ENCODE measurements around the gene ARID3C.

Gene ARID3C

DNA sequence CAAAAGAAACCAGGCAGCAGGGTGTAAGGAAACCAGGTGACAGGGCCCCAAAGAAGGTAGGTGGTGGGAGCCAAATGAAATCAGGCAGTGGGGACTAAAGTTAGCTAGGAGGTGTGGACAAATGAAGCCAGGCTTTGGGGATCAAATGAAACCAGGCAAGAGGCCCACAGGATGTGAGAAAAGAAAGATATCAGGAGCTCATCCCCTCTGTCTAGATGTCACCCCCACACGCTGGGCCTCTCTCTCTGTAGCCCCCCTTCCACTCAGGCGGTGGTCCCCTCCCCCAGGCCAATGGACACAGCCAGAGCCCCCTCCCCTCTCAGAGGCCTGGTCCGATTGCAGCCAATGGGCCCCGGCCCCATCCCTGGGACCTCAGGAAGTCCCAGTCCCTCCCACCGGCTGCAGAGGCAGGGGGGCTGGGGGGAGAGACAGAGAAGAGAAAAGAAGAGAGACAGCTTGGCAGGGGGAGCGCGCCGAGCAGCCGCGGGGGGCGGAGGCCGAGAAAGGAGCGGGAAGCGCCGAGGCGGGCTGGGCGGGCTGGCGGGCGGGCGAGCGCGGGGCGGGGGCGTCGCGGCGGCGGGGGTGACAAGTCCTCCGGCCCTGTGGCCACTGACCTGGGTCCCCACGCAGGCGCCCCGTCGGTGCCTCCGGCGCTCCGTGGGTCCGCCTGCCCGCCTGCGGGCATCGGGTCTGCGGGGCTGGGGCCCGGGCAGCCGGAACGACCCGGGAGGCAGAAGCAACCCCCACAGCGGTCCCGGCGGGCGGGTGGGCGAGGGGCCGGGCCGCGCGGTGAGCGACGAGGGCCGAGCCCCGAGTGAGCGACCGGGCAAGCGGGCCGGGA, 51.2 kb downstream of the ARID3C start:
- FAIRE-seq, result no peak
- DNase-seq (ENCODE audit: low spot score), result no peak

DNA sequence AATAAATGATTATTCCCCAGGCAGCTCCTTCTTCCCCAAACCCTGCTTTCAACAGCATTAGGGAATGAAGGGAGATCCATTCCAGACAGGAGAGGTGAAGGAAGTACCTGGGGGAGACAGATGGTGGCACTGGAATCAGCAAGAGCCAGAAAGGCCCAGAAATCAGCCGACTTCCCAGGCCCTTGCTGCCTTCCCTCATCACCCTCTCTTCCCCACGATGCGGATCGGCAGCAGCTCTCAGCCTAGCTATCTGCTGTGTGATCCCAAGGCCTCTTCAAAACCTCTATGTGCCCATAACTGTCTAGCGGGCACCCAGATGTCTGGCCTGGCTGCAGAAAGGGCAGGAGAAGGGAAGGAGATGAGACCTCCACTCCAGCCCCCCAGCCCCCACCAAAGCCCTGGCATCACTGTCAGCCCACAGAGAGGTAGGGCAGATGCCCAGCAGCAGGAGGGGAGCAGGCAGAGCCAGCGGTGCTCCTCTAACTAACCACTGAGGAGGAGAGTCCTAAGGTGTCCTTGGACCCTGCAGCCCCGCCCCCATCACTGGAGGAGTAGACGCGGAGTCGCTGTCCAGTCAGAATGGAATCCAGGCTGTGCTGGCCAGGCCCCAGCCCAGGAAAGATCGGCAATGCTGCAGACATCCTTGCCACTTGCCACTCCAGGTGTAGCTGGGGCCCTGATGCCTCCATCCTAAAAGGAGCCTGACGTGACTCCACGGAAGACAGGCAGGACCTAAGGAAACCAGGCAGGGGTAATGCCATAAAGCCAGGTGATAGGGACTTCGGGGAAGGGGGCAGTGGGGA, 52.1 kb downstream of the ARID3C start:
- DNase-seq (ENCODE audit: low spot score), result no peak
- no peak for FAIRE-seq

- DNase-seq (ENCODE audit: low spot score) (no peak), FAIRE-seq (no peak)
These were observed 52.8 kb downstream of the ARID3C start for GRCh38 chr9:34575862-34576596.

DNA sequence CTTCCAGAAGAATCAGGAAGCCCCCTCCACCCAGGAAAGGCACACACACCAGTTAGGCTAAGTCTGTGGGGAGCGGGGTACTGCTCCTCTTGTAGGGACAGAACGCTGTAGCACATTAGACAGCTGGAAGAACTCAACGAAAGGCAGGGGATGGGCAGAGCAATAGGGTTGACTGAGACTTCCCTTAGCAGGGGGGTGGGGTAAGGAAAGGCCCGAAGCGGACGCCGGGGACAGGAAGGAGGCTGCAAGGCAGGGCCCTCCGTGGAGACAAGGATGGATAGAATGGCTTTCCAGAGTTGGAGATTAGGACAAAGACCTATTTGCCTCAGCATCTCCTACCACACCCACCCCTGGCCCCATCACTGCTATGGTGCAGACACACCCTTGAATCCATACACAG, 53.6 kb downstream of the ARID3C start:
- DNase-seq (ENCODE audit: low spot score), result no peak
- FAIRE-seq, result no peak

DNA sequence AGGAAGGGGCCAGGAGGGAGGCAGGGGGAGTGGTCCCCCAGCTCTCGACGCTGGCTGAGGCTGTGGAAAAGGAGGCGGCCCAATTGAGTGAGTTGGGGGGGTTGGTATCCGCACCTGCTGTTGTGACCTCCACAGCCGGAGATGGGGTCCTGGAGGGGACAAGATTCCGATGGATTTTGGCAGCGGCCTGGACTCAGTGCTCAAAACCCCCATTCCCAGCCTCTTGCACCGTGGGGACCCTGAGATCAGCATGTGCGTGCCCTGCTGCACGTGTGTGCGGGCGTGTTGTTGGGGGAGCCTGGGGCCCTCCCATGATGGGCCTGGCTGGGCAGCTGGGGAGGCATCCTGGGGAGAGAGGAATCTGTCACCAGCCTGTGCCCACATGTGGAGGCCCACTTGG, 54.3 kb downstream of the ARID3C start:
- FAIRE-seq (no peak), DNase-seq (ENCODE audit: low spot score) (no peak)

DNA sequence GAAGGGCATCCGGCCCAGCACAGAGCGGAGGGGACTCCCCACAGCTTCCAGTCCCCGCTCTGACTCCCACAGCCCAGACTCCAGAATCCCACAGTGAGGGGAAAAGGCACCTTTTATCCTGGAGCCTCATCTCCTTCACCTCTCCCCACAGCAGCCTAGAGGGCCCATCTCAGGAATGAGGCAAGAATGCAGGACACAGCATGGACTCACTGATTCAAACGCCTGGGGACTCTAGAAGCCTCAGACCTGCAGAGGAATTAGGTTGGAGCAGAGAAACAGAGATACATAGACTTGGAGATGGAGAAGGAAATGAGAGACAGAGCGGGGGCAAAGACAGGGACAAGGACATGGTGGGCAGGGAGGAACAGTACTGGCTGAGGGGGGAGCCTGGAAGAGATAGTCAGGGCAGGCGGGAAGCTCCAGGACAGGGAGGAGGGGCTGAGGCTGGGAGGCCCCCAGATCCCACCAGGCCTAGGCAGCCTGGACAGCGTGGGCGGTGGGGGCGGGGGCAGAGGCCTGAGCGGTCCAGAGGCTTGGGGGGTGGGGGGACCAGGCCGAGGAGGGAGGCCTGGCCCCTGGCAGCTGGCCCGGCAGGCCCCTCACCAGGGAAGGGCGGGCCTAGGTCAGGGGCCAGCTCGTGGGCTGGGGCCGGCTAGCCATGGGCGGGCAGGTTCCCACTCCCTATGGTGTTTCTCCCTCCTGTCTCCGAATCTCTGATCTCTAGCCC, 55.1 kb downstream of the ARID3C start:
- DNase-seq (ENCODE audit: low spot score) (no peak), FAIRE-seq (no peak)

- FAIRE-seq (no peak), DNase-seq (ENCODE audit: low spot score) (no peak)
These were observed 56.2 kb downstream of the ARID3C start for GRCh38 chr9:34572628-34573027.

GRCh38 chr9:34572092-34572491, 56.8 kb downstream of the ARID3C start:
- DNase-seq (ENCODE audit: low spot score) (no peak), FAIRE-seq (no peak)

GRCh38 chr9:34571481-34571810, 57.4 kb downstream of the ARID3C start:
- no peak for FAIRE-seq
- no peak for DNase-seq (ENCODE audit: low spot score)
